Measurements from ENCODE around the gene TMEM63C. TPM values are rescaled to one million over a fixed set of nuclear protein-coding genes. Genes with fewer than 3 reads are reported as not detected.

The TMEM63C gene
- total RNA-seq, 2 experiments from 2014 or later = 0.89 to 1.2 TPM

DNA sequence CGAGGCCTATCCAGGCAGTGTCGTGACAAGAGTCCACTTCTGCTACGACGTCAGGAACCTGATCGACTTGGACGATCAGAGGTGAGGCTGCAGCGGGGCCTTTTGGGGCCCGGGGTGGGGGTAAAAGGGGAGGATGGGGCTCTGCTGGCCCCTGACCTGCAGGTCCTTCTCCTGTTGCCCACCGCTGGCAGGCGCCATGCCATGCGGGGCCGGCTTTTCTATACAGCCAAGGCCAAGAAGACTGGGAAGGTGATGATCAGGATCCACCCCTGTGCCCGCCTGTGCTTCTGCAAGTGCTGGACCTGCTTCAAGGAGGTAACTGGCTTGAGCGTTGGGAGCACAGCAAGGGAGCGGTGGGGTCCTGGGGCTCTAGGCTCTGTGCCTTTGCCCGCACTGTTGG, 57.8 kb downstream of the TMEM63C start:
- H3K27ac Mint-ChIP-seq = no peak overlapping the region
- H3K4me3 Mint-ChIP-seq = no peak overlapping the region
- DNase-seq = no peak
- H3K9me3 Mint-ChIP-seq = no peaks in the 10 kb centered on the region
- no peaks in the 10 kb centered on the region for H3K36me3 Mint-ChIP-seq
- no peaks in the 10 kb centered on the region for H3K27me3 Mint-ChIP-seq
- no peaks in the 10 kb centered on the region for H3K4me1 Mint-ChIP-seq

DNA sequence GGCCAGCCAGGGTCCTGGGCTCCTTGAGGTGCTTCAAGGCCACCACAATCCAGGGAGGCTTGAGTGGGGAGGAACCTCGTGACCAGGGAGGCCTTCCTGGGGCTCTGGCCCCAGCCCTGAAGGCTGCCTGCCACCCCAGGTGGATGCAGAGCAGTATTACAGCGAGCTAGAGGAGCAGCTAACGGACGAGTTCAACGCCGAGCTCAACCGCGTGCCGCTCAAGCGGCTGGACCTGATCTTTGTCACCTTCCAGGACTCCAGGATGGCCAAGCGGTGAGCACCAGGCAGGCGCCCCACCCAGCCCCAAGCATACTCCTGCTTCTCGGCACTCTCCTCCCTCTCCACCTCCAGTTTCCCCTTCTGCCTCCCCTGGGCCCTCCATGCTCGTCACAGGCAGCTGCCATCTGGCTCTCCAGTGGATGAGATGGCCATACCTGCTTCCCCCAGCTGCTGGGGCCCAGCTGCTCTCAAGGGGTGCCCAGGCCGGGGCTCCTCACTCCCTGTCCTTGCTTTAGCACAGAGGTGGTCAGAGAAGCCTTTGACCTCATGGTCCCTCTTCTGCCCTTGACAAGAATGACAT, 58.8 kb downstream of the TMEM63C start:
- no peaks in the 10 kb centered on the region for H3K27me3 Mint-ChIP-seq
- no peak overlapping the region for H3K4me3 Mint-ChIP-seq
- H3K9me3 Mint-ChIP-seq = no peaks in the 10 kb centered on the region
- H3K4me1 Mint-ChIP-seq = no peaks in the 10 kb centered on the region
- H3K27ac Mint-ChIP-seq = no peak overlapping the region
- no peak for DNase-seq
- no peaks in the 10 kb centered on the region for H3K36me3 Mint-ChIP-seq

DNA sequence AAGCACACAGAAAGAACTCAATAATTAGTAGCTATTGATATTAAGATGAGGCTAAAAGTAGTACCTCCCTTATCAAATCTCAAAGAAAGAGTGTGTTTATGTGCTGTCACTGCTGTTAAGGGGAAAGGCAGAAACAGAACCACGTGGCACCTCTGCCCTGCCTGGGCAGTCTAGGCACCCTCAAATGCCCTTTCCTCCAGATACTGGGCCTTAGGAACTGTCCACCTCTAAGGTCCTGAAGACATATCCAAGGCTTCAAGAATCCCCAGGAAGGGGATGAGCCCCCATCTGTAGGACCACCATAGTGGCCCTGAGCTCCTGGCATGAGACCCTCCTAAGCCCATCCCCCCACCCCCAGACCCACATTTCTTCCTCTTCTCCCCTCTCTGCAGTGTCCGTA, 60.4 kb downstream of the TMEM63C start:
- DNase-seq = no peak
- no peaks in the 10 kb centered on the region for H3K27me3 Mint-ChIP-seq
- no peaks in the 10 kb centered on the region for H3K36me3 Mint-ChIP-seq
- no peak overlapping the region for H3K27ac Mint-ChIP-seq
- no peaks in the 10 kb centered on the region for H3K4me1 Mint-ChIP-seq
- no peak overlapping the region for H3K4me3 Mint-ChIP-seq
- no peaks in the 10 kb centered on the region for H3K9me3 Mint-ChIP-seq

DNA sequence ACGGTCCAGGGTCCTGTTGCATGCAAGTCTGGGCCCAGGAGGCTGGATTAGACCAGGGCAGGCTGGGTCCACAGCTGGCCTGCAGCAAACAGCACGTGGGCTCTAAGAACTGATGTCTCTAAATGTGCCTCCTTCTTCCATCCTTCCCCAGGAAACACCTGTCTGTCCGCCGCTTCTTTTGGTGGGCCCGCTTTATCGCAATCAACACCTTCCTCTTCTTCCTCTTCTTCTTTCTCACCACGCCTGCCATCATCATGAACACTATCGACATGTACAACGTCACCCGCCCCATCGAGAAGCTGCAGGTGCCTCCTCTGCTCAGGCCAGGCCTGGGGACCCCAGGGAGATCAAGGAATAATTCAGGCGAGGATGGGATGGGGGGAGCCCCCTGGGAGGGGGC, 61.2 kb downstream of the TMEM63C start:
- no peak for DNase-seq
- H3K27me3 Mint-ChIP-seq = no peaks in the 10 kb centered on the region
- no peak overlapping the region for H3K27ac Mint-ChIP-seq
- H3K4me1 Mint-ChIP-seq = no peaks in the 10 kb centered on the region
- no peak overlapping the region for H3K4me3 Mint-ChIP-seq
- H3K36me3 Mint-ChIP-seq = no peaks in the 10 kb centered on the region
- no peaks in the 10 kb centered on the region for H3K9me3 Mint-ChIP-seq

DNA sequence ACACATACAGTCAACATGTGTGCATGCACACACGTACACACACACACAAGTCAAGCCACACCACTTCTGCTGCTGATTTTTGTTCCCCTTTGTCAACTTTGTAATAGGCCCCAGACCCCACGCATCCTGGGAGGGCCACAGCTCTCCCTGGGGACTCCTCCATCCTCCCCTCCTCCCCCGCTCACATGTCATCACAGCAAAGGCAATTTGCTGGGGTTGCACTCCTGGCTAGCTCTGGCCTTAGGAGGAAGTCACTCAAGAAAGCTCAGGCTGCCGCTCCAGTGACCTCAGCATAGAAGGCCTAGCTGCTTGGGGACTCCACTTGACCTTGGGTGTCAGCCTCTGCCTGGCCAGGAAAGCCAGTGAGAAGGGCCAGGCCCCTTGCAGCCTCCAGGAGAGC, 62.3 kb downstream of the TMEM63C start:
- Mint-ChIP-seq H3K9me3 (no peaks in the 10 kb centered on the region), H3K4me3 (no peak overlapping the region), H3K27me3 (no peaks in the 10 kb centered on the region), H3K27ac (no peak overlapping the region), H3K36me3 (no peaks in the 10 kb centered on the region), H3K4me1 (no peaks in the 10 kb centered on the region)
- no peak for DNase-seq

DNA sequence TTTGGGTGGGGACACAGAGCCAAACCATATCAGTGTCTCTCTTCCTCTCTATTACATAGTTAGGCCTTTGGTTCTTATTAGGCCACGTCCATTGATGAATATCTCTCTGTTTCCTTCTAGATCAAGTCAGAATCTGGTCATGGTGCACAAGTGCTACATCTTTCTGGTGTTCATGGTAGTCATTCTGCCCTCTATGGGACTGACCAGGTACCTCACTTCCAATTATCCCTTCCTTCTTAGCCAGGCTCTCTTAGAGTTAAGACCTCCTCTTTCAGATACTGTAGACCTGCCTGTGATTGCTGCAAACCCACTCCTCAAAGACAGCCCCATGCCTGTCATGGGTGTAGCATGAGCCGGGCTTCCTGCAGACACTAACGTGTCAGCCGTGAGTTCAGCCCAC, 64.2 kb downstream of the TMEM63C start:
- H3K36me3 Mint-ChIP-seq = no peaks in the 10 kb centered on the region
- H3K9me3 Mint-ChIP-seq = no peaks in the 10 kb centered on the region
- no peak overlapping the region for H3K4me3 Mint-ChIP-seq
- no peak for DNase-seq
- no peaks in the 10 kb centered on the region for H3K27me3 Mint-ChIP-seq
- H3K4me1 Mint-ChIP-seq = no peaks in the 10 kb centered on the region
- no peak overlapping the region for H3K27ac Mint-ChIP-seq

DNA sequence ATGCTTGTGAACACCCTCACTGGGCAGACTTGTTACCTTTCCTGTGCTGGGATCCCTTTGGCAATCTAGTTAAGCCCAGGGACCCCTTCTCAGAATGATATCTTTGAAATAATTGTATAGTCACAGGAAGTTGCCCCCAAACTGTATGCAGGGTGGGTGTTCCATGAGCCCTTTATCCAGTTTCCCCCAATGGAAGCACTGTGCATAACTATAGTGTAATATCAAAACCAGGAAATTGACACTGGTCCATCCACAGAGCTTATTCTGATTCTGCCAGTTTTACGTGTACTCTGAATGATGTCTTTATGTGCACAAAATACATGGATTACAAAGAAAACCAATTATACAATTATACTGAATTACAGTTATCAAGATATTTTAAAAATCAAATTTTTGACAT, 65.2 kb downstream of the TMEM63C start:
- Mint-ChIP-seq H3K27ac (no peak overlapping the region), H3K4me3 (no peak overlapping the region), H3K36me3 (no peaks in the 10 kb centered on the region), H3K4me1 (no peaks in the 10 kb centered on the region), H3K9me3 (no peaks in the 10 kb centered on the region), H3K27me3 (no peaks in the 10 kb centered on the region)
- no peak for DNase-seq

DNA sequence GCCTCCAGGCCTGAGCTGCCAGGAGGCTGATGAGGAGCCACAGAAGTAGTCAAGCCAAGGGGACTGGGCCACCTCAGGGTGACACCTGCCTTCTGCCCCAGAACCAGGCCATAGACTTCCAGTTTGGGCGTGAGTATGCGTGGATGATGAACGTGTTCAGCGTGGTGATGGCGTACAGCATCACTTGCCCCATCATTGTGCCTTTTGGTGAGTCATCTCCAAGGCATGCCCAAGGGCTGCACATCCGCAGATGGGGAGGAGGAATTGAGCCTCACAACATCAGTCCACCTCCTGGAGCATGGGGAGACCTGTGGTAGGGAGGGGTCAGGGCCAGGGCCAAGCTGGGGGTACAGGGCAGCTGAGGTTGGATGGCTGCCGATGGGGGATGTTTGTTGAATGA, 67.1 kb downstream of the TMEM63C start:
- DNase-seq = no peak
- Mint-ChIP-seq H3K27ac (no peak overlapping the region), H3K9me3 (no peaks in the 10 kb centered on the region), H3K4me3 (no peak overlapping the region), H3K27me3 (no peaks in the 10 kb centered on the region), H3K36me3 (no peaks in the 10 kb centered on the region), H3K4me1 (no peaks in the 10 kb centered on the region)

DNA sequence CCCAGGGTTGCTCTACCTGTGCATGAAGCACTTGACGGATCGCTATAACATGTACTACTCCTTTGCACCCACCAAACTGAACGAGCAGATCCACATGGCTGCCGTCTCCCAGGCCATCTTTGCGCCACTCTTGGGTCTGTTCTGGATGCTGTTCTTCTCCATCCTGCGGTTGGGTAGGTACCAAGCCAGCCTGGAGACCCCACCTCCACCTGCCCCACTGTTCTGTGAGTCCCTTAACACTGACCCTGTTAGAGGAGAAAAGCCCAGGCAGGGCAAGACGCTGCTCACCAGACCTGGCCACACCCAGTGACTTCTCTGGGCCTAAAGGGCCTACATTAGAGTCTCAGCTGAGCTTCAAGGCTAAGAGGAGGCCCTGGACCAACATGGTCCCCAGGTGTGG, 67.7 kb downstream of the TMEM63C start:
- H3K27ac Mint-ChIP-seq = no peak overlapping the region
- H3K9me3 Mint-ChIP-seq = no peaks in the 10 kb centered on the region
- no peak for DNase-seq
- H3K4me1 Mint-ChIP-seq = no peaks in the 10 kb centered on the region
- H3K27me3 Mint-ChIP-seq = no peaks in the 10 kb centered on the region
- no peaks in the 10 kb centered on the region for H3K36me3 Mint-ChIP-seq
- no peak overlapping the region for H3K4me3 Mint-ChIP-seq

DNA sequence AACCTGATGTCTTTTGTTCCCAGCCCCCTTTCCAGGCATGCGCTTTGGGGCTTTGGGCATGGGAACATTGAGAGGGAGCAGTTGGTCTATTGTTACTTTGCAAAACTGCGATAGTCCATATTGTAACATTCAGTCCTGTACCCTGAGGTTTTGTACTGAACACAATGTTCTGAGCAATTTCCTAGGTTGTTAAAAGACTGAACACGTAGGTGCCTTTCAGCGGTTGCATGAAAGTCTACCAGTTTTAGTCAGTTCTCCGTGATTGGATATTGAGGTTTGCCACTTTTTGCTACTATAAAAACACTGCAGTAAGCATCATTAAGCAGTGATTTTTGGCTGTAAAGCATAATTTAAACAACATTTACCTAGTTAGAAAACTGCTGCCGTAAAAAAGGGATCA, 69.3 kb downstream of the TMEM63C start:
- H3K27me3 Mint-ChIP-seq = no peaks in the 10 kb centered on the region
- H3K27ac Mint-ChIP-seq = no peak overlapping the region
- H3K36me3 Mint-ChIP-seq = no peaks in the 10 kb centered on the region

DNA sequence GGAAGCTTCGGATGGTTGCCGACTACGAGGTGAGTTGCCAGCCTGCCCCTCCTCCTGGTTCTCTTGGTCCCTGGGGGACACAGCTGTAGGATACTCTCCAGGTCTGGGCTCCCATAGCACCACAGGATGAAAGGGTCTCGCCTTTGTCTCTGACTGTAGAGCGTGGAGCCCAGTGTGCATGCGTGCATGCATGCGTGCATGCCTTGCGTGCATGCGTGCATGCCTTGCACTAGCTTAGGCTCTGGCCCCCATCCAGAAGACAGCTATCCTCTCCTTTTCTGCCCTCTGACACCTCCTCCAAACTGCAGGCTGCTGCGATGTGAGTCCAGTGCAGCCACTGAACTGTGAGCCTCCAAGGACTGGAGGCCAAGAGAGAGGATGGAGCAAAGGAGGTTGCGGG, 70.3 kb downstream of the TMEM63C start:
- no peaks in the 10 kb centered on the region for H3K9me3 Mint-ChIP-seq
- H3K4me3 Mint-ChIP-seq = no peak overlapping the region
- H3K36me3 Mint-ChIP-seq = no peaks in the 10 kb centered on the region
- H3K27ac Mint-ChIP-seq = no peak overlapping the region
- DNase-seq = no peak
- no peaks in the 10 kb centered on the region for H3K27me3 Mint-ChIP-seq
- no peaks in the 10 kb centered on the region for H3K4me1 Mint-ChIP-seq

More for the DNA sequence above, 69.3 kb downstream of the TMEM63C start:
- Mint-ChIP-seq H3K9me3 (no peaks in the 10 kb centered on the region), H3K4me3 (no peak overlapping the region), H3K4me1 (no peaks in the 10 kb centered on the region)
- DNase-seq = no peak

DNA sequence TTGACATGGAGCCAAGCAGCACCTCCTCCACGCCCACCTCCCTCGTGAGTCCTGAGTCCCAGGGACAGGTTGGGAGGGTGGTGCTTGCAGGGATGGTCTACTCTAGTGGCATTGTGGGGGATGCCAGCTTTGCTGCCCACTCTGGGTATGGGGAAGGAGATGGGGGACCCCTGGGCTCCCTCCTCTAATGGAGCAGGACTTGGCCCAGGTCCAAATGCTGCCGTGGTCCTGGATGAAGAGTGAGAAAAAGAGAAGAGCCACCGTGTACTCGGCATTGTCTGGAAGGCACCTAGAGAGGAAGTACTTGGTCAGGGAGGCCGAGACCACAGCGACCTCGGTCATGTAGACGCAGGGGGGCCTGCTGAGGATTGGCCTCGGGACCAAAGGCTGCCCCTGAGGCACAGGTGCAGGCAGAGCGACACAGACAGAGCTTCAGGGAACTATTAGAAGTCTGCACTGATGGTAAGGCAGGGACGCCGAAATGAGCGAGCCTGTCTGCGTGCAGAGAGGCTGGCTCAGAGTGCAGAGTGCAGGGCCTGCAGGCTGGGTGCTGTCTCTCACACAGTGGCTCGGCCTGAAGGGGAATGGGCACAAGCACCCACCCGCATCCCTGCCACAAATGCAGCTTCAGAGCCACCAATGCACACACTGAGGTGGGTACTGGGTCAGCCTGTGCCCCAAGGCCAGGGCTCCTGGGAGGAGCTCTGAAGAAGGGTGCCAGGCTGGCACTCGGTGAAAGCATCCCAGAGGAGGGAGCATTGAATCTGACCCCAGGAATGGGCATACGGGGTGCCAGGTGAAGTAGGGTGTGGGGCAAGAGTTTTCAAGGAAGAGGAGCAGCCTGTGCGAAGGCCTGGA, 72.0 kb downstream of the TMEM63C start:
- Mint-ChIP-seq H3K4me3 (no peak overlapping the region), H3K9me3 (no peaks in the 10 kb centered on the region), H3K36me3 (no peaks in the 10 kb centered on the region), H3K4me1 (no peaks in the 10 kb centered on the region), H3K27me3 (no peaks in the 10 kb centered on the region), H3K27ac (no peak overlapping the region)
- no peak for DNase-seq

DNA sequence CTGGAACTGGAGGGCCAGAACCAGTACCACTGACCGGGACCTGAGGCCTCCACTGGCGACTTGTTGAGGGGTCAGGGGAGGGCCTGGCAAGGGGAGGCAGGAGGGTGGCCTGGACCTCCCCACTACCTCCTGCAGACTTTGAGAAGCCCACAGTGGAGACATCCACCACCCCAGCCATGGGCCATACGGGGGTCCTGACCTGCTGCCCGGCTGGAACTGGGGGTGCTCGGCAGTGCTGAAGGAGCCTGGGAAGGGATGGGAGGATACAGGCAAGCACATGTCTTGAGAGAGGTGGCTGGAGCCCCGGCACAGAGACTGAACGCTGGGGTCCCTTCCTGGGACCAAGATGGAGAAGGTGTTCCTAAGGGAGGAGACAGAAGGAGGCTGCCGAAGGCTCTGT, 75.1 kb downstream of the TMEM63C start:
- no peaks in the 10 kb centered on the region for H3K36me3 Mint-ChIP-seq
- H3K4me3 Mint-ChIP-seq = no peak overlapping the region

DNA sequence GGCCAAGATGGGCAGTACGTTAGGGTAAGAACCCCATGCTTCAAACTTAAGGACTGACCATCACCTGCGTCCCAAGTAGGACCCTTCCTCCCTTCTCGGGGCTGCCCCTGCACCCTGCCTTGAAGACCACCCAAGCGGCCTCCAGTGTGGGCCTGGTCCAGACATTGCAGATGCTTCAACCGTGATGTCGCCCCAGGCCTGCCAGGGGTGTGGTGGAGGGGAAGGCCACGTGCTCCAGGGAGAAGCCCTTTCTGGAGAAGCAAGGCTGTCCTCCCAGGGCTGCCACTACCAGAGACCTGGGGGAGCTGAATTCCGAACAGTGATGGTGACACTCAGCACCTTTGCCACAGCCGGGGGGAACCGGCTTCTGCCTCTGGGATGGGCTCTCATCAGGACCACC, 76.1 kb downstream of the TMEM63C start:
- no peaks in the 10 kb centered on the region for H3K9me3 Mint-ChIP-seq
- H3K4me3 Mint-ChIP-seq = no peak overlapping the region
- no peak overlapping the region for H3K27ac Mint-ChIP-seq

More for the DNA sequence above, 75.1 kb downstream of the TMEM63C start:
- H3K27ac Mint-ChIP-seq = no peak overlapping the region
- H3K27me3 Mint-ChIP-seq = peaks cover 4% of the 10 kb centered on the region
- no peak for DNase-seq
- H3K4me1 Mint-ChIP-seq = no peaks in the 10 kb centered on the region
- H3K9me3 Mint-ChIP-seq = no peaks in the 10 kb centered on the region

DNA sequence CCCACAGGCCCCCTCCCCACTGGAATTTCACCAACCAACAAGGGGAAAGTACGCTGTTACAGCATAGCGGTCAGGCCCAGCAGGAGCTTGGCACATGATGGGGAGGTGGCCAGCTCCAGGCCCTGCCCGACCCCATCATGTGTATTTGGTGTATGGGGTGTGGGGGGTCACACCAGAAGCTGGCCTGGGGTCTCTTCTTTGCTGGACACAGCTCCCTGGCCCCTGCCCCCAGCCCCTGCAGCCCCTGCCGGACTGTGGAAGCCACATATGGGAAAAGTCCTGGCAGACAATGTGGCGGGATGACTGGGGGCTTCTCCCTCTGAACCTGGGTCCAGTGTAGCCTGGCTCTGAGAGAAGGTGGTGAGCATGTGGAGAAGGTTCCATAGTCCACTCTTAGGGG, 77.0 kb downstream of the TMEM63C start:
- Mint-ChIP-seq H3K36me3 (no peaks in the 10 kb centered on the region), H3K9me3 (no peaks in the 10 kb centered on the region), H3K27me3 (peaks cover 4% of the 10 kb centered on the region), H3K4me1 (no peaks in the 10 kb centered on the region), H3K27ac (no peak overlapping the region), H3K4me3 (no peak overlapping the region)
- no peak for DNase-seq

More for the DNA sequence above, 76.1 kb downstream of the TMEM63C start:
- H3K27me3 Mint-ChIP-seq = peaks cover 4% of the 10 kb centered on the region
- H3K36me3 Mint-ChIP-seq = no peaks in the 10 kb centered on the region
- DNase-seq = no peak
- H3K4me1 Mint-ChIP-seq = no peaks in the 10 kb centered on the region
